PC-3 (cell line): ENCODE results near the gene ZDHHC22.

Experiments
- CTCF ChIP-seq: fragments of 300-600 bp; sonication (generic); conservative IDR thresholded peaks from 2 replicates; pipeline ENCODE4 v1.5.1; 2017; ENCODE audit warnings: antibody characterized with exemption, low read depth, mild to moderate bottlenecking, low read length
- EZH2 ChIP-seq: fragments of 300-600 bp; sonication (generic); IDR thresholded peaks from one replicate; pipeline ENCODE4 v1.6.1; 2017; ENCODE audit warnings: antibody characterized with exemption, mild to moderate bottlenecking, low read length; ENCODE audit not compliant: unreplicated experiment
- EZH2phosphoT487 ChIP-seq: fragments of 300-600 bp; sonication (generic); IDR thresholded peaks from 2 replicates; pipeline ENCODE4 v1.6.1; 2018; ENCODE audit warnings: mild to moderate bottlenecking, antibody characterized with exemption, low read length, borderline replicate concordance

- TF ChIP-seq EZH2 (no peak), CTCF (no peak), EZH2phosphoT487 (no peak)
Observed at GRCh38 chr14:77125823-77126325, 15.7 kb downstream of the ZDHHC22 start.
